Erythroblast (primary cell): ENCODE measurements around the gene SCFD1.
"Not testable (repeated sequence)": the region's sequence is repeated elsewhere in the genome, so short reads cannot be mapped to it uniquely, and the experiment has no call there.

Source experiments
- GATA1 ChIP-seq: IDR thresholded peaks from 2 replicates; pipeline ENCODE4 v1.6.1; 2011; ENCODE audit warnings: low read depth, mild to moderate bottlenecking, control low read depth, low read length, moderate library complexity
- POLR2A ChIP-seq: IDR thresholded peaks from 2 replicates; pipeline ENCODE4 v1.6.1; 2011; ENCODE audit warnings: mild to moderate bottlenecking, low read length

DNA sequence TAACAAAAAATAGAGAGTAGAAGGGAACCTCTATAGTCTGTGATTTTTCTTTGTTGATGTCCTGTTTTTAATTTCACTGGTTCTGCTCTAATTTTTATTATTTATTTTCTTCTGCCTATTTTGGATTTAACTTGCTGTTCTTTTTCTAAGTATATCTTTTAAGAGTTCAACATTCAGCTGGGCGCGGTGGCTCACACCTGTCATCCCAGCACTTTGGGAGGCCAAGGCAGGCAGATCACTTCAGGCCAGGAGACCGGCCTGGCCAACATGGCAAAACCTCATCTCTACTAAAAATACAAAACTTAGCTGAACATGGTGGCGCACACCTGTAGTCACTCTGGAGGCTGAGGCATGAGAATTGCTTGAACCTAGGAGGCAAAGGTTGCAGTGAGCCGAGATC, 58.7 kb downstream of the SCFD1 start:
- TF ChIP-seq POLR2A, GATA1: not testable (repeated sequence)
